ENCODE data around the gene P2RX6. TPM values are rescaled to one million over a fixed set of nuclear protein-coding genes. Genes with fewer than 3 reads are reported as not detected.
"Not testable (repeated sequence)": the region's sequence is repeated elsewhere in the genome, so short reads cannot be mapped to it uniquely, and the experiment has no call there.

P2RX6 gene
- total RNA-seq, 4 donors from 2014 or later = 0.39 to 0.50 (median 0.41) TPM

DNA sequence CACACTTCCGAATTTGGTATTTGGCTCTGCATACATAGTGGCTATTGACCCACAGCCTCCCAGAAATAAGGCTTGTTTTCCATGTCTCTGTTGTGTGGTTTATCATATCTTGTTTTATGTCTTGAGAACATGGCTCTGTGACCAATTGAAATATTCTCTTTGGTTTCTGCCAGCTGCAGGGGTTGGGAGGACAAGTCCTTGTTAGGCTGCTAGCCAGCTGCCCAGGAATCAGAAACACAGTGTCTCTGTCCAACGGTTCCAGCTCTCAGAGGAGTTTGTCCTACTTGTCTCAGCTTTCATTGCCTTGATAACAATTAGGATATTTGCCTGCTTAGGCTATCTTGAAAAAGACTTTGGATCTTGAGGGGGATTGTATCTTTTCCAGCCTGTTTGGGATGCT lies 23.4 kb downstream of the P2RX6 start:
- peaks cover 0 to 12% (median 6%) of the 10 kb centered on the region in 4 donors for H3K4me1 ChIP-seq
- peak overlapping the region in 2 of 4 donors; percentile 47 to 54 for H3K27ac ChIP-seq (replicated peaks in 1 of 4)
- peaks cover 0 to under 1% (median 0%) of the 10 kb centered on the region in 4 donors for H3K27me3 ChIP-seq
- intact Hi-C loops (cut with DNase I) = no loop called here
- DNase-seq (ENCODE audit: extremely low spot score) = no peak
- no peak overlapping the region for H3K4me3 ChIP-seq
- H3K36me3 ChIP-seq = no peaks in the 10 kb centered on the region
- TF ChIP-seq POLR2AphosphoS5 (IDR thresholded peaks at IDR 0.05) (no peak), POLR2A (IDR thresholded peaks at IDR 0.05; ENCODE audit: low read depth) (no peak), EP300 (IDR thresholded peaks at IDR 0.05) (no peak)
- TF ChIP-seq, protein P1, sequence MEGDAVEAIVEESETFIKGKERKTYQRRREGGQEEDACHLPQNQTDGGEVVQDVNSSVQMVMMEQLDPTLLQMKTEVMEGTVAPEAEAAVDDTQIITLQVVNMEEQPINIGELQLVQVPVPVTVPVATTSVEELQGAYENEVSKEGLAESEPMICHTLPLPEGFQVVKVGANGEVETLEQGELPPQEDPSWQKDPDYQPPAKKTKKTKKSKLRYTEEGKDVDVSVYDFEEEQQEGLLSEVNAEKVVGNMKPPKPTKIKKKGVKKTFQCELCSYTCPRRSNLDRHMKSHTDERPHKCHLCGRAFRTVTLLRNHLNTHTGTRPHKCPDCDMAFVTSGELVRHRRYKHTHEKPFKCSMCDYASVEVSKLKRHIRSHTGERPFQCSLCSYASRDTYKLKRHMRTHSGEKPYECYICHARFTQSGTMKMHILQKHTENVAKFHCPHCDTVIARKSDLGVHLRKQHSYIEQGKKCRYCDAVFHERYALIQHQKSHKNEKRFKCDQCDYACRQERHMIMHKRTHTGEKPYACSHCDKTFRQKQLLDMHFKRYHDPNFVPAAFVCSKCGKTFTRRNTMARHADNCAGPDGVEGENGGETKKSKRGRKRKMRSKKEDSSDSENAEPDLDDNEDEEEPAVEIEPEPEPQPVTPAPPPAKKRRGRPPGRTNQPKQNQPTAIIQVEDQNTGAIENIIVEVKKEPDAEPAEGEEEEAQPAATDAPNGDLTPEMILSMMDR (IDR thresholded peaks at IDR 0.05) = no peak
- WGBS = 60% methylated on average over 2 of the region's 2 CpGs
- H3K9me3 ChIP-seq = no peaks in the 10 kb centered on the region

DNA sequence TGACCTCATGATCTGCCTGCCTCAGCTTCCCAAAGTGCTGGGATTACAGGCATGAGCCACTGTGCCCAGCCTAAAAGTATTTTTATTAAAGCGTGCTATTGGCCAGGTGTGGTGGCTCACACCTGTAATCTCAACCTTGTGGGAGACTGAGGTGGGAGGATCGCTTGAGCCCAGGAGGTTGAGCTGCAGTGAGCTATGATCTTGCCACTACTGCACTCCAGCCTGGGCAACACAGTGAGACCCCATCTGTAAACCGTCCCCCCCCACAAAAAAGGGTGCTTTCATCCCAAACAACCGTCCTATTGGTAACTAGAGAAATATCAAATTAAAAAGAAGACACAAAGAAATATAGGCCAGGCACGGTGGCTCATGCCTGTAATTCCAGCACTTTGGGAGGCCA lies 24.2 kb downstream of the P2RX6 start:
- H3K27ac ChIP-seq (replicated peaks in 1 of 4); H3K27me3 ChIP-seq; H3K9me3 ChIP-seq; H3K4me3 ChIP-seq; DNase-seq (ENCODE audit: extremely low spot score); intact Hi-C loops (cut with DNase I); H3K36me3 ChIP-seq: not testable (repeated sequence)
- H3K4me1 ChIP-seq = peaks cover 0 to 16% (median 6%) of the 10 kb centered on the region in 4 donors
- WGBS = 88% methylated on average over 5 of the region's 5 CpGs

DNA sequence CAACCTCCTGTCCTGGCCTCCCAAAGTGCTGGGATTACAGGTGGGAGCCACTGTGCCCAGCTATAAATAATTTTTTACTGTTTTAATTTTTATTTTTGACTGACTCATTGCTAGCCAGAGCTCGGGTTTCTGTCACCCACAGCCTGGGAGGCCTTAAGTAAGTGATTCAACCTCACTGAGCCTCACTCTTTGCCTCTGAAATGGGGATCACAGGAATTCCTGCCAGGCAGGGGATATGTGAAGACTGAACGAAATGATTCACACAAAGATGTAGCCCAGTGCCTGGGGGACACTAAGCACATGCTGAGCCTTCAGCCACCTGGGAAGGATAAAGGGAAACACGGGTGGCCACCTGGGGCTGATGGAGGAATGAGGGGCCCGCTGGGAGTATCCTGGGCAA lies 27.0 kb downstream of the P2RX6 start:
- TF ChIP-seq POLR2AphosphoS5 (IDR thresholded peaks at IDR 0.05) (no peak), POLR2A (IDR thresholded peaks at IDR 0.05; ENCODE audit: low read depth) (no peak), EP300 (IDR thresholded peaks at IDR 0.05) (no peak)
- TF ChIP-seq, protein P1 (IDR thresholded peaks at IDR 0.05) = no peak
- WGBS = 81% methylated on average over 4 of the region's 4 CpGs

DNA sequence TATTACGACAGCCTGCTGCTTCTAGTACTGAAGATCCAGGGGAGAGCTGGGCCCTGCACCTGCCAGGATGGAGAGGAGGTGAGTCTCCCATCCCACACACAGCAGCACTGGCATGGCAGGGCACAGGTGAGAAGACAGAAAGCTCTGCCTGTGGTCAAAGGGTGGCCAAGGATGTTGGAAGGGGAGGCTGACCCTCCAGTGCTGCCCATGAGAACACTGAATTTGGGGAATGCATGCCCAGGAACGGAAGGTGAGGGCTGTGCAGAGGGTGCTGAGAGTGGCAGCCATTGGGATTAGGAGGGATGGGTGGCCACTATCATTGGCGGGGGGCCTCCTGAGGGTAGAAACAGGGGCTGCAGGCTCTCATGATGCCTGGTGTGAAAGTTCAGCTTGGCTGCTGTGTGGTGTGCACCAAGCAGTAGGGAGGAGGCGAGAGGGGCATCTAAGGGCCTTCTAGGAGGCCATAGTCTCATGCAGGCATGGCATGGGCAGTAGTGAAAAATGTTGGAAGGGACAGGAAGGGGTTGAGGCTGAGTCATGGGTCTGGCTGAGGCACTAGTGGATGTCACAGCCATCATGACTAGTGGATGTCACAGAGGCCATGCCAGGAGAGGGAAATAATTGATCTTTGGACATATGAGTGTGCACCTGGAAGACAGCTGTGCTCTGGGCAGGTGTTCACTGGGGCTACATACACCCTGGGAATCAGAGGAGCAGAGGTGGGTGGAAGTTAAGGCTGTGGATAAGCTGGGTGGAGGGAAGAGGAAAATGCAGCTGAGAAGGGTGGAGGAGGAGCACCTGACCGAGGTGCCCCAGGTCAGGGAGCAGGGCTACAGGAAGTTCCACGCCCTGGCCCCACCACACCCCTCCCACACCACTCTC lies 28.3 kb downstream of the P2RX6 start:
- no peak overlapping the region for H3K4me3 ChIP-seq
- no peak overlapping the region for H3K27ac ChIP-seq (replicated peaks in 1 of 4)
- peaks cover 8 to 29% (median 23%) of the 10 kb centered on the region in 4 donors for H3K4me1 ChIP-seq
- 85% methylated on average over 6 of the region's 6 CpGs for WGBS
- H3K9me3 ChIP-seq = no peaks in the 10 kb centered on the region
- intact Hi-C loops (cut with DNase I) = no loop called here
- H3K27me3 ChIP-seq = no peaks in the 10 kb centered on the region
- TF ChIP-seq POLR2AphosphoS5 (IDR thresholded peaks at IDR 0.05) (no peak), POLR2A (IDR thresholded peaks at IDR 0.05; ENCODE audit: low read depth) (no peak), EP300 (IDR thresholded peaks at IDR 0.05) (no peak)
- TF ChIP-seq, protein P1 (IDR thresholded peaks at IDR 0.05) = no peak
- H3K36me3 ChIP-seq = no peaks in the 10 kb centered on the region
- no peak for DNase-seq (ENCODE audit: extremely low spot score)

More for the DNA sequence above, 27.0 kb downstream of the P2RX6 start:
- Histone ChIP-seq H3K36me3 (no peaks in the 10 kb centered on the region), H3K4me1 (peaks cover 8 to 37% (median 27%) of the 10 kb centered on the region in 4 donors), H3K27me3 (no peaks in the 10 kb centered on the region), H3K9me3 (no peaks in the 10 kb centered on the region), H3K27ac (replicated peaks in 1 of 4) (no peak overlapping the region), H3K4me3 (no peak overlapping the region)
- no peak for DNase-seq (ENCODE audit: extremely low spot score)
- intact Hi-C loops (cut with DNase I) = no loop called here

DNA sequence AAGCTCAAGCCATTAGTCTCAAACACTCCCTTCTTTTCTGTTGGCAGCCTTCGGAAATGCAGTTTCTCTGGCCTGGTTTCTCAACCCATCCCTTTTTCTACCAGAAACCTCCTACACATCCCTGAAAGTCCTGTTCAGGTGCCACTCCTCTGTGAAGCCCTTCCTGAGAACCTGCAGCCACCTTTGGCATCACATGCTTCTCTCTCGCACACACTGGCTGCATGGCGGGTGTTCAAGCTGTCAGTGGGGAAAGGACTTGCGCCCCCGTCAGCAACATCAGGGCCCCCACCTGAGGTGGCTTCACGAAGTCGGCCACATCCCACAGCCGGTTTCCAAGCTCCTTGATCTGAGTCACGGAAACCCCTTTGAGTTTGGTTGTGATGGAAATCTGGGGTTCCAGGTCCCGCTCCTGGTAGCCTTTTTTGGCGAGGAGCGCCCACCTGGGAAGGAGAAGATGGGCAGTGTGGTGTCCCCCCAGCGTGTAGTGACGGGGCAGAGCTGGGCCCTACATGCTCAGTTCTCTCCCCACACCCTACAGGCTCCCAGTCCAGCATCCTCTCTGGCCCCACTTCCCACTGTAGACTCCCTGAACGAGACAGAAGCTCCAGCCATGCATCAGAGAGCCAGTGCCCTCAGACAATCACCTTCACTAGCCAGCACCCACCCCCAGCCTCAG lies 29.0 kb downstream of the P2RX6 start:
- peak overlapping the region in 1 of 4 donors; percentile 54 for H3K4me3 ChIP-seq

More for the DNA sequence above, 29.0 kb downstream of the P2RX6 start:
- 89% methylated on average over 9 of the region's 15 CpGs for WGBS
- intact Hi-C loops (cut with DNase I) = no loop called here
- no peak for DNase-seq (ENCODE audit: extremely low spot score)
- Histone ChIP-seq H3K36me3 (no peaks in the 10 kb centered on the region), H3K9me3 (no peaks in the 10 kb centered on the region), H3K4me1 (peaks cover 8 to 25% (median 21%) of the 10 kb centered on the region in 4 donors), H3K27ac (replicated peaks in 1 of 4) (no peak overlapping the region), H3K27me3 (no peaks in the 10 kb centered on the region)
- TF ChIP-seq, protein P1 (IDR thresholded peaks at IDR 0.05) = no peak
- no peak for TF ChIP-seq POLR2AphosphoS5 (IDR thresholded peaks at IDR 0.05)
- no peak for TF ChIP-seq POLR2A (IDR thresholded peaks at IDR 0.05; ENCODE audit: low read depth)
- TF ChIP-seq EP300 (IDR thresholded peaks at IDR 0.05) = no peak
